PC-9 (cell line): Measurements from ENCODE around the gene SCRN1.

Experiments used
- EZH2 ChIP-seq: fragments of 200-600 bp; sonication (generic); IDR thresholded peaks from 2 replicates; pipeline ENCODE4 v1.8.0; 2017; ENCODE audit warnings: antibody characterized with exemption, low read depth
- TF ChIP-seq, protein P1 (sequence below): fragments of 200-600 bp; sonication (generic); conservative IDR thresholded peaks from 2 replicates; pipeline ENCODE4 v1.6.1; 2017; ENCODE audit warnings: mixed run types, antibody characterized with exemption, mild to moderate bottlenecking, moderate library complexity

DNA sequence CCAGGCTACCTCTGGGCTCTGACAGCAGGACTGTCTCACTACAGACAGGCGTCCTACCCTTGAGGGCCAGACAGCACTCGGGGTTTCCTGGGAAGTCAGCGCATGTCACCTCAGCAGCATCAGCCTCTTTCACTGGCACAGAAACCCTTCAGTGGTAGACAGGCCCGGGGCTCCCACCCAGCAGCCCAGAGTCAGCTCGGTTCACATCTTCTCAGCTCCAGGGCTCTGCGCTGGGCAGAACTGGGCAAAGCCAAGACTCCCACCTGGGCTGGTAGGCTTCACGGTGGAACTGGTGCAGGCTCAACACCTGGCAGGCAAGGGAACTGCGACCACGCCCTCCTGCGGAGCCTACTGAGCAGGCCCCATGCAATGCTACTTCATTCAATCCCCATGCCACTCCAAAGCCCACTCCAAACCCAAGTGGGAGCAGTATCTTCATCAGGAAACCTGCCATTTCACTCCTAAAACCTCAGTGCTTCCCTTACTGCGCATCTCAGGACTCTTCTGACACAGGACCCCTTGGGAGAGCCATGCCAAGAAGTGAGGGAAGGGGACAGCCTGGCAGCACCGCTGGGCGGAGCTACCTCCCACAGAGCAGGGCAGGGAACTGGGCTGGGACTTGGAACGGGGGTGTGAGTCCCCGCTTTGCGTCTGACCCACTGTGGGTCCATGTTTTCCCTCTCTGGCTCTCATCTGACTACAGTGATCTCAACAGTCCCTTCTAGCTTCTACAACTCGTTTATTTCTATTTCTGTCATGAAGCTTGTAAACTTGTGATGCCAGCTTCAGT is 60.4 kb downstream of the SCRN1 start:
- TF ChIP-seq, protein P1, sequence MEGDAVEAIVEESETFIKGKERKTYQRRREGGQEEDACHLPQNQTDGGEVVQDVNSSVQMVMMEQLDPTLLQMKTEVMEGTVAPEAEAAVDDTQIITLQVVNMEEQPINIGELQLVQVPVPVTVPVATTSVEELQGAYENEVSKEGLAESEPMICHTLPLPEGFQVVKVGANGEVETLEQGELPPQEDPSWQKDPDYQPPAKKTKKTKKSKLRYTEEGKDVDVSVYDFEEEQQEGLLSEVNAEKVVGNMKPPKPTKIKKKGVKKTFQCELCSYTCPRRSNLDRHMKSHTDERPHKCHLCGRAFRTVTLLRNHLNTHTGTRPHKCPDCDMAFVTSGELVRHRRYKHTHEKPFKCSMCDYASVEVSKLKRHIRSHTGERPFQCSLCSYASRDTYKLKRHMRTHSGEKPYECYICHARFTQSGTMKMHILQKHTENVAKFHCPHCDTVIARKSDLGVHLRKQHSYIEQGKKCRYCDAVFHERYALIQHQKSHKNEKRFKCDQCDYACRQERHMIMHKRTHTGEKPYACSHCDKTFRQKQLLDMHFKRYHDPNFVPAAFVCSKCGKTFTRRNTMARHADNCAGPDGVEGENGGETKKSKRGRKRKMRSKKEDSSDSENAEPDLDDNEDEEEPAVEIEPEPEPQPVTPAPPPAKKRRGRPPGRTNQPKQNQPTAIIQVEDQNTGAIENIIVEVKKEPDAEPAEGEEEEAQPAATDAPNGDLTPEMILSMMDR, result no peak
- no peak for TF ChIP-seq EZH2
